Caco-2 (cell line): ENCODE data around the gene AP3S2. TPM values are rescaled to one million over a fixed set of nuclear protein-coding genes. Genes with fewer than 3 reads are reported as not detected.

Source experiments
- BruUV-seq: library from RNA; stranded (reverse); fragments of 400-500 nt; replicated peaks from 2 replicates; lab custom pipeline; 2021; lab: Mats Ljungman, UMichigan
- CTCF ChIA-PET: fragments of 300-600 bp; sonication (Branson Sonifier 250); formaldehyde crosslinking; loops from one replicate; lab custom pipeline; 2022; ENCODE audit warnings: antibody characterized with exemption; lab: Charles Lee
- POLR2A ChIA-PET: fragments of 300-600 bp; sonication (Branson Sonifier 250); formaldehyde crosslinking; loops from one replicate; lab custom pipeline; 2022; ENCODE audit warnings: antibody characterized with exemption; lab: Charles Lee
- DNase-seq, 2 experiments: peaks; one replicate each; pipeline versions ENCODE4 v3.0.0 to v3.0.0-alpha.2; 2020 to 2022
- H3K27me3 ChIP-seq: replicated peaks from 2 replicates; pipeline ENCODE4 v1.6.0; 2011; ENCODE audit warnings: low read length; ENCODE audit not compliant: control insufficient read depth, insufficient read depth
- H3K36me3 ChIP-seq: 2 replicates; pipeline ENCODE4 v1.5.1; 2011; ENCODE audit warnings: low read length; ENCODE audit not compliant: control insufficient read depth, insufficient read depth
- H3K4me1 ChIP-seq: fragments of 250-450 bp; sonication (Bioruptor Pico); 2 replicates; pipeline ENCODE4 v1.5.1; 2020; ENCODE audit warnings: mild to moderate bottlenecking
- H3K4me3 ChIP-seq: 2 replicates; pipeline ENCODE4 v1.5.1; 2011; ENCODE audit warnings: low read depth, mild to moderate bottlenecking, control low read depth, low read length
- H3K9me3 ChIP-seq: fragments of 250-450 bp; sonication (Bioruptor Pico); 2 replicates; pipeline ENCODE4 v1.5.1; 2020; ENCODE audit warnings: mild to moderate bottlenecking, moderate library complexity
- H3K27ac Mint-ChIP-seq: one replicate; pipeline ENCODE4 v1.8.0; 2022; ENCODE audit warnings: mixed read lengths; ENCODE audit not compliant: unreplicated experiment
- H3K27me3 Mint-ChIP-seq: one replicate; pipeline ENCODE4 v1.8.0; 2022; ENCODE audit warnings: mixed read lengths; ENCODE audit not compliant: insufficient read depth, unreplicated experiment
- H3K36me3 Mint-ChIP-seq: one replicate; pipeline ENCODE4 v1.8.0; 2022; ENCODE audit warnings: mild to moderate bottlenecking, mixed read lengths; ENCODE audit not compliant: insufficient read depth, unreplicated experiment
- H3K4me1 Mint-ChIP-seq: one replicate; pipeline ENCODE4 v1.8.0; 2022; ENCODE audit warnings: low read depth, mixed read lengths; ENCODE audit not compliant: unreplicated experiment
- H3K4me3 Mint-ChIP-seq: one replicate; pipeline ENCODE4 v1.8.0; 2022; ENCODE audit warnings: mild to moderate bottlenecking, moderate library complexity, mixed read lengths; ENCODE audit not compliant: unreplicated experiment
- H3K9me3 Mint-ChIP-seq: one replicate; pipeline ENCODE4 v1.8.0; 2022; ENCODE audit warnings: mixed read lengths; ENCODE audit not compliant: unreplicated experiment
- CTCF ChIP-seq, 2 experiments: fragments of 200-600 bp in 1 of 2; IDR thresholded peaks; 1 replicate in 1 of 2; 2 replicates in 1 of 2; pipeline versions ENCODE4 v1.5.1 to v1.8.0; 2011 to 2022; ENCODE audit warnings: antibody characterized with exemption in 1 of 2, control low read depth in 1 of 2, inconsistent platforms in 1 of 2, low read depth in 1 of 2, low read length in 1 of 2, mild to moderate bottlenecking in 1 of 2, moderate library complexity in 1 of 2; ENCODE audit not compliant: insufficient read depth in 1 of 2, severe bottlenecking in 1 of 2, unreplicated experiment in 1 of 2
- intact Hi-C: fragments of 100-400 bp; cut with micrococcal nuclease; formaldehyde crosslinking; loops from one replicate; pipeline ENCODE4 v1.10.0; 2022; ENCODE audit not compliant: unreplicated experiment
- total RNA-seq: library from RNA; stranded (reverse); gene quantifications from 2 replicates; pipeline ENCODE4 v1.2.3, GENCODE V29; 2022

Gene AP3S2
- total RNA-seq, 1 experiment from 2014 or later = 28.1 TPM

GRCh38 chr15:89795996-89796395 lies 97.8 kb downstream of the AP3S2 start:
- H3K36me3 Mint-ChIP-seq = no peaks in the 10 kb centered on the region

GRCh38 chr15:89794627-89795241 lies 99.1 kb downstream of the AP3S2 start:
- Mint-ChIP-seq H3K27me3 (no peaks in the 10 kb centered on the region), H3K36me3 (no peaks in the 10 kb centered on the region), H3K9me3 (no peaks in the 10 kb centered on the region), H3K4me1 (no peaks in the 10 kb centered on the region), H3K4me3 (no peak overlapping the region), H3K27ac (no peak overlapping the region)
- Histone ChIP-seq H3K9me3 (no peaks in the 10 kb centered on the region; the same call in 1 of the 2 replicates), H3K36me3 (0 out of 2 replicates have a peak, but pooled peaks cover 1% of the 10 kb centered on the region), H3K27me3 (no peaks in the 10 kb centered on the region), H3K4me3 (no peak overlapping the region), H3K4me1 (no peaks in the 10 kb centered on the region)
- ChIA-PET CTCF (interaction anchor here (0.7 to 1.1 kb wide), 2 partner anchors 80 to 91 kb away, joined by 3 read pairs; no protein-coding TSS in a partner anchor), POLR2A (no interaction called here)
- no TSS peak for BruUV-seq
- intact Hi-C loops = no loop called here
- TF ChIP-seq CTCF (IDR thresholded peaks at IDR 0.05; ENCODE audit: insufficient read depth in 1 of 2, low read depth in 1 of 2, low read length in 1 of 2, severe bottlenecking in 1 of 2, unreplicated experiment in 1 of 2) = no peak
- DNase-seq = no peak

More at GRCh38 chr15:89795996-89796395, 97.8 kb downstream of the AP3S2 start:
- H3K4me3 Mint-ChIP-seq = no peak overlapping the region
- Histone ChIP-seq H3K4me1 (no peaks in the 10 kb centered on the region), H3K9me3 (no peaks in the 10 kb centered on the region; the same call in 1 of the 2 replicates), H3K27me3 (no peaks in the 10 kb centered on the region), H3K36me3 (0 out of 2 replicates have a peak, but pooled peaks cover 1% of the 10 kb centered on the region), H3K4me3 (no peak overlapping the region)
- no peaks in the 10 kb centered on the region for H3K9me3 Mint-ChIP-seq
- H3K27me3 Mint-ChIP-seq = no peaks in the 10 kb centered on the region
- no peak for TF ChIP-seq CTCF (IDR thresholded peaks at IDR 0.05; ENCODE audit: insufficient read depth in 1 of 2, low read depth in 1 of 2, low read length in 1 of 2, severe bottlenecking in 1 of 2, unreplicated experiment in 1 of 2)
- H3K27ac Mint-ChIP-seq = no peak overlapping the region
- no TSS peak for BruUV-seq
- H3K4me1 Mint-ChIP-seq = no peaks in the 10 kb centered on the region
- DNase-seq = no peak
- ChIA-PET CTCF (interaction anchor here (1.3 kb wide), 1 partner anchor 36 kb away, joined by 3 read pairs; no protein-coding TSS in a partner anchor), POLR2A (no interaction called here)
- intact Hi-C loops = no loop called here

GRCh38 chr15:89792106-89792805 lies 101.5 kb downstream of the AP3S2 start:
- Histone ChIP-seq H3K4me1 (no peaks in the 10 kb centered on the region), H3K9me3 (peaks cover 8% of the 10 kb centered on the region), H3K36me3 (0 out of 2 replicates have a peak, but pooled peaks cover 1% of the 10 kb centered on the region), H3K27me3 (no peaks in the 10 kb centered on the region), H3K4me3 (no peak overlapping the region)
- H3K9me3 Mint-ChIP-seq = peaks cover 9% of the 10 kb centered on the region
- BruUV-seq = no TSS peak
- no peaks in the 10 kb centered on the region for H3K36me3 Mint-ChIP-seq
- intact Hi-C loops = no loop called here
- CTCF ChIA-PET = no interaction called here
- DNase-seq = no peak
- TF ChIP-seq CTCF (IDR thresholded peaks at IDR 0.05; ENCODE audit: insufficient read depth in 1 of 2, low read depth in 1 of 2, low read length in 1 of 2, severe bottlenecking in 1 of 2, unreplicated experiment in 1 of 2) = no peak
- POLR2A ChIA-PET = no interaction called here
- no peaks in the 10 kb centered on the region for H3K27me3 Mint-ChIP-seq
- no peaks in the 10 kb centered on the region for H3K4me1 Mint-ChIP-seq
- no peak overlapping the region for H3K4me3 Mint-ChIP-seq
- no peak overlapping the region for H3K27ac Mint-ChIP-seq
